Activated CD4-positive, alpha-beta T cell treated with anti-CD3 and anti-CD28 coated beads, Interleukin-2, Interleukin-6, amounts not matched to agents 100 ng/mL and 50 ng/mL, durations not matched to agents 16 hours and 8 hours (primary cell): Measurements from ENCODE around the gene RTN4RL2.

ENCODE experiments used
- DNase-seq: peaks from one replicate; pipeline ENCODE4 v3.0.0-alpha.2; 2020

Gene RTN4RL2

GRCh38 chr11:57460022-57460757 lies at the start of gene RTN4RL2:
Gene RTN4RL2, plus strand, starts transcription at chr11:57460528. Its CDS starts 338 bp downstream, at chr11:57460866.
- peak; percentile 69 for DNase-seq

DNA sequence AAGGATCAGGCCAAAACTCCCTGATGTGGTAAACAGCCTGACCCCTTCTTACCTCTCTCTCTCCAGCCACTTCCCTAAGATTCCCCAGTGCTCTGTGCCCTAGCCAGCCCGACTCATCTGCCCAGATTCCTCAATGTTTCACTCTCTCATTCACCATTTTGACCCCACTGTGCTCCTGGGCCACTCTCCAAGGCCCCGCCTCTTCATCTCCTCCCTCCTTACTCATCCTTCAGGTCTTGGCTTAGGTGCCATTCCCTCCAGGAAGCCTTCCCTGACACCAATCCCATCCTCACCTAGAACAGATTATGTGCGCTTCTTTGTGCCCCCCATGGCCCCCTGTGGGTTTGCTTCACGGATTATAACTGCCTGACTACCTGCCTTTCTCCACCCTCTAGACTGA lies 46.6 kb upstream of the RTN4RL2 start:
- DNase-seq = no peak

DNA sequence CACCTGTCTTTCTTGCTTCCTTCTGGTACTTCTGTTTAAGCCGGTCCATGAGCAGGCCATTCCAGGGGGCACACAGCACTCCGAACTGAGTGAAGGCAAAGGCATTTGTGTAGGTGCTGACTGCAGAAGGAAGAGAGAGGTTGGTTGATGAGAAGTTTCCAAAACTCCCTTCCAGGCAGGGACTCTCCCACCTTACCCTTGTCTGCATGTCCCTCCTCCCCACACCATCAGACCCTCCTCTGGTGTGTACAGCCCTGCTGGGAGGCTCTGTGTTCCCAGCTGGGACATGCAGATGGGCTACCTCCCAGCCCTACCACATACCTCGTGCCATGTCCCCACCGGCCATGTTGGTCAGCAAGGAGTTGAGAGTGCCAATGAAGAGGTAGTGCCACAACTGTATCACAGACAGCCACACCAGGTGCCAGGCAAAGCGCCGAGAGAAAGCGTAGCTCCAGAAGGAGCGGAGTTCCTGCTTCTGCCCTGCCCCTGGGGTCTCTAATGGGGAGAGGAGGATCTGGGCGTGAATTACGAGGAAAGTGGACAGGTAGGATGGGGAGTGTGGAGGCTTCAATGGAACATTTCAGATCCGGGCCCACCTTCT lies 45.6 kb upstream of the RTN4RL2 start:
- DNase-seq = no peak

DNA sequence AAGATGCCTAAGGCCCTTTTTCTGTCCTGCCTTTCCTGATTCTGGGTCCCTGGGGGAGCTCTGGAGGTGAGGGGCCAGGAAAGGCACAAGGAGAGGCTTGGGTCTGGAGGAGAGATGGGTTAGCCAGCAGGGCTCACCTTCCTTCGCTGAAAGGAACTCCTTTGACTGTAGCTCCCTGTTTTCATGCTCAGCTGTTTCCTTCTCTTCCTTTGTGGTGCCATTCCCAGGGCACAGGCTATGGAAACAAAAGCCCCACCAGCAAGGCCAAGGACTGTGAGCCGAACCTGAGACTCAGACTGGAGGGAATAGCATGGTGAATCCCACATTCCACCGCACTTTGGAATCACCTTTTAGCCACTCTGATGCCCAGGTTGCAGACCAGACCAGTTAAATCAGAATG lies 43.9 kb upstream of the RTN4RL2 start:
- no peak for DNase-seq

- DNase-seq = no peak
Observed at GRCh38 chr11:57417056-57417455, 43.3 kb upstream of the RTN4RL2 start.

DNA sequence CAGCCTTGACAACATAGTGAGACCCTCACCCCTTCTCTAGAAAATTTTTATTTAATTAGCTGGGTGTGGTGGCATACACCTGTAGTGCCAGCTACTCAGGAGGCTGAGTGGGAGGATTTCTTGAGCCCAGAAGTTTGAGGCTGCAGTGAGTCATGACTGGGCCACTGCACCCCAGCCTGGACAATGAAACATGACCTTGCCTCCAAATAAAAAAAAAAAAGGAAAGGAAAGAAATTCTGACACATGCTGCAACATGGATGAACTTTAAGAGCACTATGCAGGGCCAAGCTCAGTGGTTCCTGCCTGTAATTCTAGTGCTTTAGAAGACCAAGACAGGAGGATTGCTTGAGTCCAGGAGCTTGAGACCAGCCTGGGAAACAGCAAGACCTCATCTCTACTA lies 42.2 kb upstream of the RTN4RL2 start:
- no peak for DNase-seq

DNA sequence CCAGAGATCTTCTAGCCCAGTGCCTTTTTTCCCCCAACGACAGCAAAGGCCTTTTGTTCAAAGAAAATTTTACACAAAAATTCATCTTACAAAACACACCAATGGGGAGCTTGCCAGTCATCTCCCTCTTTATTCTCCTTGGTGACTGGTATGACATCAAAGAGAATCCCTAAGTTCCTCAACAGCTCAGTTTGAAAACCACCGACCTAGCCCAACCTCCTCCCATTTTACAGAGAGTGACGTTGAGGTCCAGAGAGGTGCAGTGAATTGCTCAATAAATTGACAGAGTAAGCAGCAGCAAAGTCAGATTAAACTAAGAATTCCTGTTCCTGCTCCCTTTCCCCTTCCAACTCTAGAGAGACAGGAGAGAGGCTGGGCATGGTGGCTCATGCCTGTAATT lies 41.2 kb upstream of the RTN4RL2 start:
- no peak for DNase-seq

GRCh38 chr11:57421066-57421465 lies 39.3 kb upstream of the RTN4RL2 start:
- DNase-seq = no peak

DNA sequence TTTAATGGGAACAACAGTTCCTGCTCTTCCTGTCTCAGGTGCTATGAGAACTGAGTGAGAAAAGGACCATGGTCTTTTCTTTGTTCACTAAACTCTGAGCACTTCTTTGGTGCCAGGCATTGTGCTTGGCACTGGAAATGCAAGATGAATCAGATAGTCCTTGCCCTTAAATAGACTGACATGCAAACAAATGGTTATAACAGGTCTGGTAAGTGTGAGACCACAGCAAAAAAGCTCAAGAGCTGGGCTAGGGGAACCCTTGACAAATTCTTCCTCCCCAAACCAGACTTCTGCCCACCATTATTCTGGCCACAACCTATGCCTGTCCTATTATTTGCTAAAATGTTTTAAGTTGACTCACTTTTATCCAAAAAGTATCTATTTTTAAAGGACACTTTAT lies 38.5 kb upstream of the RTN4RL2 start:
- DNase-seq = no peak

- DNase-seq = no peak
Observed at GRCh38 chr11:57422669-57423068, 37.7 kb upstream of the RTN4RL2 start.

DNA sequence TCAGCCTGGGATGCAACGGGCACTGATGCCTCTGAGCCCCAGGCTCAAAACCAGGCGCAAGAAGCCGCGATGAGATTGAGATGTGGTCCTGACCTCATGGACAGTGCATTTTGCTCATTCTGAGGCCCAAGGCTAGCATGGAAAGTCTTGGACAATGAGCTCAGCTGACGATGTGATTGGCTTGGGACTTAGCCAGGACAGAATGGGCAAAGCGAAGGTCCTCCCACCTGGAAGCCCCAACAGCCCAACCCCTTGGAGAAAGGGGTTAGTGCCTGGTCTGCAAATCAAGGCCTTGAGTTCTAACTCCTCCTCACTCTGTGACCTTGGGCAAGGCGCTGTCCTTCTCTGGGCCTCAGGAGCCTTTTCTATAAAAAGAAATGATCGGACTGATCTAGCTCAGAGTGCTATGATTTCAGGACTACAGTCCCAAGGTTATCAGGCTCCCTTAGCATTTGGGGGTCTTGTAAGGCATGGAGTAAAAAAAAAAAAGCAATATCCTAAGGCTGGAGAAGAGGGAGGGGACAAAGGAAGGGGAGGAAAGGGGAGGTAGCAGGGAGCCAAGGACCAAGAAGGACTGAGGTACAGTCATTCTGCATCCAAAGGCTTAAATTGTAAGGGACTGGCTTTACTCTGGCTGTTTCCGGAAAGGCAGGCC lies 36.1 kb upstream of the RTN4RL2 start:
- DNase-seq = no peak

GRCh38 chr11:57424792-57425564 lies 35.4 kb upstream of the RTN4RL2 start:
- peak; percentile 97 for DNase-seq

- DNase-seq = peak; percentile 39
Observed at GRCh38 chr11:57425565-57426438, 34.5 kb upstream of the RTN4RL2 start.

DNA sequence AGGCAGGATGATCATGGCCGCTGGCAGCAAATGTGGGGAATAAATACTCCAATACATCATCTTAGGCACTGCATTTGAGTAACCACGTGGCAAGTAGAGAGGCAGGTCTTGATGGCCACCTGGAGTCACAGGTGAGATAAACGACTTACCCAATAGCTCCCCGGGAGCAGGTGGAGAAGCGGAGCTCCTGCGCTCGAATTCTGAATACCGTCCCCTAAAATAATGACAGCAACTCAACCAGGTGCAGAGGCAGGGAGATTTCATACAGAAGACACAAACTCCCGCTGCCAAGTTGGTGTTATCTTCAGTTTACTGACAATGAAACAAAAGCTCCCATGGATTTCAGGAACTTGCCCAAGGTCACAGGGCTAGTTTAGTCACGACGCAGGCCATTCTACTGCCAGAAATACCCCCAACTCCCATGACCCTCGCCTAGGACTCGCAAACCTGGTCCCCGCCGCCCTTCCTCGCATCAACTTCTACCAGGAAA lies 33.8 kb upstream of the RTN4RL2 start:
- peak; percentile 39 for DNase-seq

DNA sequence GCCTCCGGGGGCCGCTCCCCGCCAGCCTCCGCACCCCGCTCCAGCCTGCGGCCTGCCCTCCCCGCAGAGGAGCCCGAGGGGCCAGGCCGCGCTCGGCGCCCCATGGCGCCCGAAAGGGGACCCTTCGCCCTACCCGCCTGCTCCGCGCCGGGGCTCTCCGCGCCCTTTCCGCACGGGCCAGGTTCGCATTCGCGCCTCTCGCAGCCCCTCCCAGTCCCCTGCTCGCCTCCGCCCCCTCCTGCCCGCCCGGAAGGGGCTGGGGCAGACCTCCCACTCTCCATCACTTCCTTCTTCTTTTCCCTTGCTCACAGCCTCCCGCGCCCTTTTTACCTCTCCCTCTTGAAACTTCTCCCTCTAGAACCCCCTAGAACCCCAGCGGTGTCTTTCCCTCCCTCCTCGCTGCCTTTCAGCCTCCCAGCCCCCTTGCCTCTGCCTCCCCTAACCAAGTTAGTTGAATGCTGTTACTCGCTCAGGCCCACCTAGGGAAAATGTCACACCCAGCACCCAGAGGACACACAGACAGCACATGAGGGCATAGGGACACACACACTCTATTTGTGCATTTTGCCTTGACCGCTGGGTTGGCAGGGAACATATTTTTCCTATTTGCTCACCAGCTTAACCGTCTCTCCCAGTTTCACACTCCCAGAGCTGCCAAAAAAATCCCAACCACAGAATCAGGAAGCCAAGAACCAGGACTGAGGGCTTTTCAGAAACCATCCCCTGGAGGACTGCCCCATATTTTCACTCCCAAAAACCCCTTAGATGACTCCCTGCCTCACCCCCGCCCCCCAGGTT lies 33.2 kb upstream of the RTN4RL2 start, which contains the start of gene SLC43A3:
TSS of gene SLC43A3 (minus strand) at position 193 of the 798 bp plus-strand sequence. CDS start 949 bp downstream, outside the sequence.
- DNase-seq = peak; percentile 91

GRCh38 chr11:57427727-57428082 lies 32.6 kb upstream of the RTN4RL2 start:
- DNase-seq = no peak

- no peak for DNase-seq
Observed at GRCh38 chr11:57428643-57429042, 31.7 kb upstream of the RTN4RL2 start.

DNA sequence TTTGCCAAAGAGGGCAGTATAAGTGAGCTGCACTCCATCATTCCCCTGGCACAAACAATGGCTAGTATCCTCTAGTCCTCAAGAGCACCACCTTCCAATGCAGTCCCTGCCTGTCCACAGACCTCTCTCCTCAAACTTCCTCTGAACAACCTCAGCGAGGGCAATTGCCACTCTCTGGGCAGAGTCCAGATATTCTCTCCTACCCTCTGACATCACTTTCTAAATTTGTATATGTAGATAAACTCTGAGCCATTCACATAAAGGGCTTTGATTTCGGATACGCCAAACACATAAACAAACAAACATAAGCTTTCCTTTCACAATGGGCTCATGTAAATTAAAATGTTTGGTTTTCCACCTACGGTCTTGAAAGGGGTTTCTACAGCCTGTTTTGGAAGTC lies 30.4 kb upstream of the RTN4RL2 start:
- no peak for DNase-seq

GRCh38 chr11:57430952-57431351 lies 29.4 kb upstream of the RTN4RL2 start:
- no peak for DNase-seq

GRCh38 chr11:57432149-57432561 lies 28.2 kb upstream of the RTN4RL2 start:
- DNase-seq = no peak

- DNase-seq = peak; percentile 34
Observed at GRCh38 chr11:57432714-57433163, 27.6 kb upstream of the RTN4RL2 start.
